ENCODE data around the gene ZNF664. TPM values are rescaled to one million over a fixed set of nuclear protein-coding genes. Genes with fewer than 3 reads are reported as not detected.

The ZNF664 gene
- total RNA-seq, 1 donor from 2014 or later: 134 TPM

DNA sequence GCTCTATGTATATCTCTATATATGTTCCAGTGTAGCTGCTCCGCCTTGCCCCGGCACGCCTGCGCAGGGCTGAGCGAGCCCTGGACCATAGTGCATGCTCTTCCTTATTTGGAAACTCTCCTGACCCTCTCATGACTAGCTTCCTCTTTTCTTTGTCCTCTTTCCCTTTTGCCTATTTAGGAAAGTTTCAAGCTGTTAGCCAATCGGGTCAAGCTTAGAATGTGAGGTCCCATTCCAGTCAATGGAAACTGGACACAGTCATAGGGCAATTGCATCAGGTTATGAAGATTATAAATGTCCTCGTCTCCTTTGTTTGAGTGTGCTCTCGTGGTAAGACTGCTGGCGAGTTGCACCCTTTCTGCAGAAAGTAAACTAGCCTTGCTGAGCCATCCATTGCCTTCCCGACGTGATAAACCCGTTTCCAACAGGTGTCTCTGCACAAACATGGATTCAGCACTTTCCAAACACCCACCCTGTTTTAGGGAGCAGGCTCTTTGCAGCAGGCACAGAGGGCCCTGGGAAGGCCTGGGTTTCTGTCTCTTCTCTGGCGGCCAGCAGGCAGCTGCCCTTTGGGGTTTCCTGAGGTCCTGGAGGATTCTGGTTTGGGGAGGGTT, 31.3 kb upstream of the ZNF664 start:
- peaks cover 44% of the 10 kb centered on the region for H3K4me1 Mint-ChIP-seq (ENCODE audit: unreplicated experiment)
- H3K27me3 Mint-ChIP-seq (ENCODE audit: unreplicated experiment): no peaks in the 10 kb centered on the region
- DNase-seq (ENCODE audit: extremely low spot score, unreplicated experiment): no peak
- H3K27ac Mint-ChIP-seq (ENCODE audit: unreplicated experiment): peak overlapping the region; percentile 88
- peaks cover 3% of the 10 kb centered on the region for H3K9me3 Mint-ChIP-seq (ENCODE audit: unreplicated experiment)
- TF ChIP-seq, protein P1, sequence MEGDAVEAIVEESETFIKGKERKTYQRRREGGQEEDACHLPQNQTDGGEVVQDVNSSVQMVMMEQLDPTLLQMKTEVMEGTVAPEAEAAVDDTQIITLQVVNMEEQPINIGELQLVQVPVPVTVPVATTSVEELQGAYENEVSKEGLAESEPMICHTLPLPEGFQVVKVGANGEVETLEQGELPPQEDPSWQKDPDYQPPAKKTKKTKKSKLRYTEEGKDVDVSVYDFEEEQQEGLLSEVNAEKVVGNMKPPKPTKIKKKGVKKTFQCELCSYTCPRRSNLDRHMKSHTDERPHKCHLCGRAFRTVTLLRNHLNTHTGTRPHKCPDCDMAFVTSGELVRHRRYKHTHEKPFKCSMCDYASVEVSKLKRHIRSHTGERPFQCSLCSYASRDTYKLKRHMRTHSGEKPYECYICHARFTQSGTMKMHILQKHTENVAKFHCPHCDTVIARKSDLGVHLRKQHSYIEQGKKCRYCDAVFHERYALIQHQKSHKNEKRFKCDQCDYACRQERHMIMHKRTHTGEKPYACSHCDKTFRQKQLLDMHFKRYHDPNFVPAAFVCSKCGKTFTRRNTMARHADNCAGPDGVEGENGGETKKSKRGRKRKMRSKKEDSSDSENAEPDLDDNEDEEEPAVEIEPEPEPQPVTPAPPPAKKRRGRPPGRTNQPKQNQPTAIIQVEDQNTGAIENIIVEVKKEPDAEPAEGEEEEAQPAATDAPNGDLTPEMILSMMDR (IDR thresholded peaks at IDR 0.05): no peak
- H3K36me3 Mint-ChIP-seq (ENCODE audit: unreplicated experiment): peaks cover 45% of the 10 kb centered on the region
- peak overlapping the region; percentile 38 for H3K4me3 Mint-ChIP-seq (ENCODE audit: unreplicated experiment)

DNA sequence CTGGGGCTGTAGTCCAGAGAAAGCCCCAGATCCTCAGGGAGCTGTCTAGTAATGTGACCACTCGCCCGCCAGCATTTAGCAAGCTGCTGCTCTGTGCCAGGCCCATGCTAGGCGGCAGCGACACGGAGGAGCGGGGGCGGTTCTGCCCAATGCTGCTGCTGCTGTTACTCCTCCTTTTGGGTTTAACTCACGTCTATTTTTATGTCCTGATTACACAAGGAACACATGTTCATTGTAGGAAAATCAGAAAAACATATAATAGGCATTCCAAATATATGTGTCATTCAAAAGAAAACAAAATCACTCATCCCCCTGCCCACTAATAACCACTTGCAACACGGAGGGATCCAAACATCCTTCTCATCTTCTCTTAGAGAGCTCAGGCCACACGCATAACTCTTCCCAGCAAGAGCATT, 30.8 kb upstream of the ZNF664 start:
- DNase-seq (ENCODE audit: extremely low spot score, unreplicated experiment): no peak
- Mint-ChIP-seq H3K4me3 (ENCODE audit: unreplicated experiment) (peak overlapping the region; percentile 38), H3K27me3 (ENCODE audit: unreplicated experiment) (no peaks in the 10 kb centered on the region), H3K27ac (ENCODE audit: unreplicated experiment) (peak overlapping the region; percentile 88), H3K36me3 (ENCODE audit: unreplicated experiment) (peaks cover 44% of the 10 kb centered on the region), H3K9me3 (ENCODE audit: unreplicated experiment) (peaks cover 3% of the 10 kb centered on the region), H3K4me1 (ENCODE audit: unreplicated experiment) (peaks cover 44% of the 10 kb centered on the region)
- TF ChIP-seq, protein P1 (IDR thresholded peaks at IDR 0.05): no peak

DNA sequence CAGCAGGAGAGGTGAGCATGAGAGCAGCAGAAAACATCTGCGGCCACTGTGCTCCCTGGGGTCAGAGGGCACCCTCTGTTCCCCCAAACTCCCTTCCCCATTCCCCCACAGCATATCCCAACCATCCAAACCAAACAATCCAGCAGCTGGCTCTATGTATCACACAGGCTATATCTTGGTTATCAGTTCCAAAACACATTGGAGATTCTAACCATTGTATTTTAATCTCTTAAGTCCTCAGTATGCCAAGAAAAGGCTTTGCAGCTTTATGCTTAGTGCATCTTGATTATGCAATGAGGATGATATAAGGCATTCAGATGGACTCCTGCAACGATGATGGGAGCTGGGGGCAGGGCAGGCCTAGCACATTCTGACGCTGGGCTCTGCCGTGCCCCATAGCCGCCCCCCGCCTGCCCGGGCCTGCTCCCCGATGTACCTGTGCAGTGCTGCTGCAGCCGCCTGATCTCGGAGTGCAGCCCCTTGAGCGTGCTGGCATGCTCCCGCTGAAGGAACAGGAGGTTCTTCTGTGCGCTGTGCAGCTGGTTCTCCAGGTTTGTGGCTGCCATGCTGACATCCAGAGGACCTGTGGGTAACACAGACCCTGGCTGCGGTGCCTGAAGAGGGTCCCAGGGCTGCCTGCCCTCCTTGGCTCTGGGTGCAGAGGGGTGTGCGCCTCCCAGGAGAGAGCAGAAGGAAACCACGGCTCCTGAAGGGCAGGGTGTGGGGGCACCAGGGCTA, 29.9 kb upstream of the ZNF664 start:
- H3K27me3 Mint-ChIP-seq (ENCODE audit: unreplicated experiment): no peaks in the 10 kb centered on the region
- H3K9me3 Mint-ChIP-seq (ENCODE audit: unreplicated experiment): peaks cover 3% of the 10 kb centered on the region
- peaks cover 40% of the 10 kb centered on the region for H3K36me3 Mint-ChIP-seq (ENCODE audit: unreplicated experiment)

DNA sequence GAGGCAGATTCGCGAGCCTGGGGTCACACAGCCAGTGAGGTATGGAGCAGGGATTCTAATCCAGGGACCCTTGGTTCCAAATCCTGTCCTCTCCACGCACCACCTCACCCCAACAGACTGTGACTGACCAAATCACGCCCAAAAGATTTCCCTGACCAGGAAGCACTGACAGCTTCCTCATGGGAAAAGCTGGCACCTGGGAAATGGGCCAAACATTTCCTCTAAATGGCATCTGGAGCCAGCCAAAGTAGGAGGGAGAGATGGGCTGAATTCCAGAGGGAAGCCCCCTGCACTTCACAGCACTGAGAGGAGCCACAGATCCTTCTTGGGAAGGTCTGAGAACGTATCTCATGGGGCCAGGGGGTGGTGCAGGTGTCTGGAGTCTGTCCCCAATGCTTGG, 29.2 kb upstream of the ZNF664 start:
- H3K4me1 Mint-ChIP-seq (ENCODE audit: unreplicated experiment): peaks cover 41% of the 10 kb centered on the region
- peaks cover 36% of the 10 kb centered on the region for H3K36me3 Mint-ChIP-seq (ENCODE audit: unreplicated experiment)
- peaks cover 3% of the 10 kb centered on the region for H3K9me3 Mint-ChIP-seq (ENCODE audit: unreplicated experiment)
- TF ChIP-seq, protein P1 (IDR thresholded peaks at IDR 0.05): no peak
- no peak overlapping the region for H3K27ac Mint-ChIP-seq (ENCODE audit: unreplicated experiment)
- no peak for DNase-seq (ENCODE audit: extremely low spot score, unreplicated experiment)
- H3K4me3 Mint-ChIP-seq (ENCODE audit: unreplicated experiment): no peak overlapping the region
- no peaks in the 10 kb centered on the region for H3K27me3 Mint-ChIP-seq (ENCODE audit: unreplicated experiment)

More for the DNA sequence above, 29.9 kb upstream of the ZNF664 start:
- H3K4me3 Mint-ChIP-seq (ENCODE audit: unreplicated experiment): no peak overlapping the region
- TF ChIP-seq, protein P1 (IDR thresholded peaks at IDR 0.05): no peak
- H3K4me1 Mint-ChIP-seq (ENCODE audit: unreplicated experiment): peaks cover 42% of the 10 kb centered on the region
- no peak for DNase-seq (ENCODE audit: extremely low spot score, unreplicated experiment)
- peak overlapping the region; percentile 88 for H3K27ac Mint-ChIP-seq (ENCODE audit: unreplicated experiment)

DNA sequence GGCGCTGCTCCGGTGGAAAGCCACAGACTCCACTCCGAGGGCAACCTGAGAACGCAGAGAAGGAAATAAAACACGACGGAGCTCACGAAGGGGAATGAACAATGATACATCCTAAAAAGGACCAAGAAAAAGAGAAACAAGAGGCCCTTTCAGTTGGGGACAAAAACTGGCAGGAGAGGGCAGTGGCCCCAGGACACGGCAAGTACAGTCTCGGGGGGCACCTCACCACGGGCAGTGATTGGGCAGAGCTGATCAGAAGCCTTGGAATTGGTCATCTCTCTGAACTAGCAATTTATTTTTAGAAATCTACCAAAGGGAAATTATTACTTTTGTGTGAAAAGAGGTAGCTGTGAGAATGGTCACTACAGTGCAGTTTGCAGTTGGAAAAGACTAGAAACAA, 28.3 kb upstream of the ZNF664 start:
- Mint-ChIP-seq H3K27me3 (ENCODE audit: unreplicated experiment) (no peaks in the 10 kb centered on the region), H3K27ac (ENCODE audit: unreplicated experiment) (no peak overlapping the region), H3K36me3 (ENCODE audit: unreplicated experiment) (peaks cover 32% of the 10 kb centered on the region), H3K4me1 (ENCODE audit: unreplicated experiment) (peaks cover 45% of the 10 kb centered on the region), H3K4me3 (ENCODE audit: unreplicated experiment) (no peak overlapping the region), H3K9me3 (ENCODE audit: unreplicated experiment) (peaks cover 3% of the 10 kb centered on the region)
- no peak for DNase-seq (ENCODE audit: extremely low spot score, unreplicated experiment)
- TF ChIP-seq, protein P1 (IDR thresholded peaks at IDR 0.05): no peak

All from osteocyte (in vitro differentiated cells).